Measurements from ENCODE around the gene TRIM3.

TRIM3 gene

DNA sequence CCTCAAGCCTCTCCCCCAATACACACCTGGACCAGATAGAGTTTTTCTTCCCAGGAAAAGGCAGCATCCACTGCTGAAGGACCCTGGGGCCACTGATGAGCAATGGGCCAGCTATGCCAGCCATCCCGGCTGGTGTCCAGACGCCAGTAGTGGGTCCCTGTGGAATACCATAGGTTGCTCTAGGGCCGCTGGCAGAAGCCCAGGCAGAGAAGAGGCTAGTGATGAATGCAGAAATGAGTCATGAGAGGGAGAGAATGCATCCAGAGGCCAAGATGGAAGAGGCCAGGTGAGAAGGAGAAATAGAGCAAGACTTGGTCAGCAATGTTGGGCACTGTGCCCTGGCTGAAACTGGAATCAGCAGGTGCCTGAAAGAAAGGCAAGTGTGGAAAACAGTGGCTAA is 41.9 kb downstream of the TRIM3 start:
- Histone ChIP-seq H3K36me3 (no peaks in the 10 kb centered on the region), H3K4me3 (ENCODE audit: low read depth, low read length) (no peak overlapping the region), H3K27me3 (ENCODE audit: insufficient read depth, low read depth, severe bottlenecking) (no peaks in the 10 kb centered on the region), H3K9me3 (ENCODE audit: severe bottlenecking) (no peaks in the 10 kb centered on the region), H3K27ac (no peak overlapping the region)
- no peak for TF ChIP-seq CTCF (IDR thresholded peaks at IDR 0.05; ENCODE audit: low read depth, low read length)
- DNase-seq, result no peak

DNA sequence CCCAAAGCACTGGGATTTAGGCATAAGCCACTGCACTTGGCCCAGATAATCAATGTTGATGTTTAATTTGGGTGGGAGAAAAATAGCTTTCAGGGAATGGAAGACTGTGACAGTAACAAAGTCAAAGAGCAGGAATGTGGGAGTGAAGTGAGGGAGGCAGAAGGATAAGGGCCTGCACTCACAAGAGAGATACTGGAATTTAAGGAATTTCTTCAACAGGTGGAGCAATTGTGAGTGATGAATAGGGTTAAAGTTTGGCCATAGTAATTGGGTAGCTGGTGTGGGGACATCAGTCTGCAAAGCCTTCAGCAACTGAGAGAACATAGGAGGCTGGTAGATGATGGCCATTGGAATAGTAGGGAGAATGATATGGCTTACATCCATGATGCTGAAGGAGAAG is 46.2 kb downstream of the TRIM3 start:
- Histone ChIP-seq H3K27me3 (ENCODE audit: insufficient read depth, low read depth, severe bottlenecking) (no peaks in the 10 kb centered on the region), H3K4me3 (ENCODE audit: low read depth, low read length) (no peak overlapping the region), H3K27ac (no peak overlapping the region), H3K36me3 (no peaks in the 10 kb centered on the region), H3K9me3 (ENCODE audit: severe bottlenecking) (no peaks in the 10 kb centered on the region)
- no peak for DNase-seq
- no peak for TF ChIP-seq CTCF (IDR thresholded peaks at IDR 0.05; ENCODE audit: low read depth, low read length)

DNA sequence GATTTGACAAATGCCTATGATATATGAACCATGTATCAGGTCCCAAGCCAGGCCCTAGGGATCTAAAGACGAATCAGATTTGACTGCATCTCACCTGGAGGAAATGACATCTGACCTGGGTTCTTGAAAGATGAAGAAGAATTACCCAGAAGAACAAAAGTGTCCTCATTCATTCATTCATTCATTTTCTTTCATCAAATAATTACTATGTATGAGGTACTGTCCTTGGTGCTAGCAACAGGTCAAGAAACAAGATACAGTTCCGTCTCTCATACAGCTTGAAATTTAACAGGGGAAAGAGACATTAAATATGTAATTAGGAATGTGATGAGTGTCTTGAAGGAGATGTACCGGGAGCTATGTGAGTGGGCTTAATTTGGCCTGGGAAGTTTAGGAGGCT is 53.1 kb downstream of the TRIM3 start:
- no peak for TF ChIP-seq CTCF (IDR thresholded peaks at IDR 0.05; ENCODE audit: low read depth, low read length)
- no peak for DNase-seq
- no peak overlapping the region for H3K4me3 ChIP-seq (ENCODE audit: low read depth, low read length)
- no peak overlapping the region for H3K27ac ChIP-seq
- H3K27me3 ChIP-seq (ENCODE audit: insufficient read depth, low read depth, severe bottlenecking), result no peaks in the 10 kb centered on the region
- H3K36me3 ChIP-seq, result no peaks in the 10 kb centered on the region; the same call in 1 of the 2 replicates
- H3K9me3 ChIP-seq (ENCODE audit: severe bottlenecking), result no peaks in the 10 kb centered on the region

DNA sequence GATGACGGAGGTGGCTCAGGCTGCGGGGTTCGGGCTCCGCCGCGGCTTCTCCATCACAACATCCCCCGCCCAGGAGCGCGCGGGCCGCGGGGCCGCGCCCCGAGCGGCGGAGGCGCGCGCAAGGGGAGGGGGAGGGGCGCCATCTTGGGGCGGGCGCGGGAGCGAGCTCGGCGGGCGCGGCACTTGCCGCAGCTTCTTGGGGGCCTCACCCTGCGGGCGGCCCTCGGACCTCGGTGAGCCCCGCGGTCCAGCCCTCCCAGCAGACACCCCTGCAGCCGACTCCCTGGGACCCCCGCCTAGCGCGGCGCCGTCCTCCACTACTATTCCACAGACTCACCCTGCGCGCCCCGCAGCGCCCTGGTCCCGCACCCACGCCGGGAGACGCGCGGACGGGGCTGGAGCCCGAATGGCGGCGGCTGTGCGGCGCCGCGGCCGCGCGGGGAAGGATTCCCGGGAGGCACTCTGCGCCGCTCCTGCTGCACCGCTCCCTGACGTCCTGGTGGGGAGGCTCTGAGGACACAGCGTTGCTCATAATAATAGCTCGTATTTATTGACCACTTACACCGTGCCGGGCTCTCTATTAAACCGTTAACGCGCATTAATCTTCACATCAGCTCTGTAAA is 54.6 kb downstream of the TRIM3 start, which contains the start of gene APBB1:
Gene APBB1 (minus strand): TSS at position 86 of the 623 bp plus-strand sequence. CDS start 7,747 bp downstream, outside the sequence.
- Histone ChIP-seq H3K4me3 (ENCODE audit: low read depth, low read length) (peak within 1 kb of the TSS; percentile 82), H3K36me3 (peaks cover 1% of the 10 kb centered on the region; the same call in 1 of the 2 replicates), H3K27ac (peak within 1 kb of the TSS; percentile 93), H3K9me3 (ENCODE audit: severe bottlenecking) (no peaks in the 10 kb centered on the region), H3K27me3 (ENCODE audit: insufficient read depth, low read depth, severe bottlenecking) (no peaks in the 10 kb centered on the region)
- TF ChIP-seq CTCF (IDR thresholded peaks at IDR 0.05; ENCODE audit: low read depth, low read length), result no peak
- peak; percentile 68 for DNase-seq

GRCh38 chr11:6418557-6419008 is 55.2 kb downstream of the TRIM3 start:
- peak overlapping the region; percentile 82 for H3K4me3 ChIP-seq (ENCODE audit: low read depth, low read length)
- DNase-seq, result no peak
- H3K27me3 ChIP-seq (ENCODE audit: insufficient read depth, low read depth, severe bottlenecking), result no peaks in the 10 kb centered on the region
- H3K27ac ChIP-seq, result peak overlapping the region; percentile 32; the same call in 1 of the 2 replicates
- H3K9me3 ChIP-seq (ENCODE audit: severe bottlenecking), result no peaks in the 10 kb centered on the region
- TF ChIP-seq CTCF (IDR thresholded peaks at IDR 0.05; ENCODE audit: low read depth, low read length), result no peak
- H3K36me3 ChIP-seq, result peaks cover 2% of the 10 kb centered on the region; the same call in 1 of the 2 replicates

Measured in WERI-Rb-1 (cell line).